Stimulated activated CD4-positive, alpha-beta T cell treated with anti-CD3 and anti-CD28 coated beads, Interleukin-12 subunit alpha, Interleukin-12 subunit beta, amount 100 ng/mL, for 24 hours (primary cell): Measurements from ENCODE around the gene EPHB2.
"Not testable (repeated sequence)": the region's sequence is repeated elsewhere in the genome, so short reads cannot be mapped to it uniquely, and the experiment has no call there.

Source experiments
- DNase-seq, 2 experiments: peaks; one replicate each; pipeline ENCODE4 v3.0.0-alpha.2; 2020; ENCODE audit warnings: low read depth in 2 of 2

The EPHB2 gene

DNA sequence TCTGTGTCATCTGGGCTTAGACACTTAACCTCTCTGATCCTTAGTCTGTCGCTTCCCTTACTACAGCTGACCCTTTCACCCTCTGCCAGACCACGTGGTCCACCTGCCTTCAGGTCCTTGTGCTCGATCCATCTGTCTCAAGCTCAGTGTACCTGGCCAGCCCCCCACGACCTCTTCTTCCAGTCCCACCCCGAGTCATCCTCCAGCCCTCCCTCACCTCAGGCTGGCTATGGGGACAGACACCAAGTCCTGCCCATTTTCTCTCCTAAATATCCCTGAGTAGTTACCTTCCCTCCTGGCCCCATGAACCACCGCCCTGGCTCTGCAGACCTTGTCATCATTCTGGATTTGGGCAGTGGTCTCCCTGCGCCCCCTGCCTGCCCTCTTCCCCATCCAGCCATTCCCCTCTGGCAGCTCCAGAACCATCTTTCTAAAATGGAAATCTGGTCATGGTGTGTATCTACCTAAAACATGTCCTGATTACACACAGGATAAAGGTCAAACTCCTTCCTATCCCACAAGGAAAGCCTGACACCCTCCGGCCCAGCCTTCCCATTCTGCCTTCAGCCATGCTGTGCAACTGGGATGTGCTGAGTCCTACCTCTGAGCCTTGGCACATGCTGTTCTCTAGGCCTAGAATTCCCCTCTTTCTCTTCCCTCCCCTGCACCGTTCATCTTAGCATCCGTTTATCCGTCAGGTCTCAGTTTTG lies 107.6 kb downstream of the EPHB2 start:
- DNase-seq, result no peak

DNA sequence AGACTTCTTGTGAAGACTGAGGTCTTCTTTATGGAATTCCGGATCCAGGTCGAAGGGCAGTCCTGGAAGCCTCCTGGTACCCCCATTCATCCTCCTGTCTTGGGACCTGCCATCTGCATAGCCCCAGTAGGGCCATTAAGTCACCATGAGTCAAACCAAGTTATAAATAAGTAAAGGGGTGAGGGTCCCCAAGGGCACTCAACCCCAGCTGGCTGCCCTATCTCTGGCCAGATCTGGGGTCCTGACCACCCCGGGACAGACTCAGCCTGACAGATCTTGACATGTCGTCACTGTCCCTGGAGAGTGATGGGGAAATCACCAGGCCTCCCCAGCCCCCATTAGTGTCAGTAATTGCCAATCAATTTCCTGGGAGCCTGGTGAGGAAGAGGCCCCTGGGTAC lies 108.7 kb downstream of the EPHB2 start:
- no peak for DNase-seq

DNA sequence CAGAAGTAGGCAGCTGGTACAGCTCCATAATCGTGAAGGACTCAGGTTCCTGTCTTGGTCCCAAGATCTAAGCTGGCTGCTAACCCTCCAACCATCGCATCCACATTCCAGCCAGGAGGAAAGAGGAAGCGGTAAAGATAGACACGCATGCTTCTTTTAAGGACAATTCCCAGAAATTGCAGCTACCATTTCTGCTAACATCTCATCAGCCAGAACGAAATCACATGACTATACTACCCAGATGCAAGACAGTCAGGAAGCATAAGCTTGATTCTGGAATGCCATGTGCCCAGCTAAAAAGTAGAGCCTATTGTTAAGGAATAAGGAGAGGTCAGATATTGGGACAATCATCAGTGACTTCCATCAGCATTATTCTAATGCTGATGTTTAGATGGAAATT lies 110.4 kb downstream of the EPHB2 start:
- no peak for DNase-seq

DNA sequence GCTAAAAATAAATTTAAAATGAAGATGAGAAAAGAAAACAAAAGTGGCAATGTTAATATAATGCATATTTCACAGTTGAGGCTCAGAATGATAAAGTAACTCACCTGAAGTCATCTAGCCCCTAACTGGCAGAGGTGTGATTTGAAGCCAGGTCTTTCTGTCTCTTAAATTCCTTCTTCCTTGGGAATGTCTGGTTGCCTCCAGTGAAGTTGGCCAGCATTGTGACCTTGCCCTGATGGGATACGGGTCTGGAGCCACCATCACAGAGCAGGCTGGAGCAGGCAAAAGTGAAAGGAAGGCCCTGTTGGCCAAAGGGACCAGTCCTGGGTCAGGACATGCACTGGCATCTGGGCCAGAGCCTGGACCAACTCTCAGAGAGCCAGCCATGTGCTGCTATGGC lies 111.7 kb downstream of the EPHB2 start:
- no peak for DNase-seq

DNA sequence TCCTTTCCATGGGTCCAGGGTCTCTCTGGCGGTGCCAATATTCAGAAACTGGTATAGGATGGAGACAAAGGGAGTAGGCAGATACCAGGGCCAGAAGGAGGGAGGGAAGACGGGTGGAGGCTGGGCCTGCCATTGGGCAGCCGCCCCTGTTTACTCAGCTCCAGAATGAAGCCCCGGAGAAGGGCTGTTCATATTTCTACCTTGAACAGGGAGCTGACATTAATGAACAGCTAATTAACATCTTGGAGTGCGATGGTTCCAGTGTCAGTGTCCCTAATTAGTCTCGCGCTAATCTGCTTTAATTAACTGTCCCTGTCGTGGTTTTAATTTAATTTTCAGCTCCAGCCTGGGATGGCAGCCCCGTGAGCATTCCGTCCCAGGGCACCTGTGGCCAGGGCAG lies 113.8 kb downstream of the EPHB2 start:
- DNase-seq, result no peak

DNA sequence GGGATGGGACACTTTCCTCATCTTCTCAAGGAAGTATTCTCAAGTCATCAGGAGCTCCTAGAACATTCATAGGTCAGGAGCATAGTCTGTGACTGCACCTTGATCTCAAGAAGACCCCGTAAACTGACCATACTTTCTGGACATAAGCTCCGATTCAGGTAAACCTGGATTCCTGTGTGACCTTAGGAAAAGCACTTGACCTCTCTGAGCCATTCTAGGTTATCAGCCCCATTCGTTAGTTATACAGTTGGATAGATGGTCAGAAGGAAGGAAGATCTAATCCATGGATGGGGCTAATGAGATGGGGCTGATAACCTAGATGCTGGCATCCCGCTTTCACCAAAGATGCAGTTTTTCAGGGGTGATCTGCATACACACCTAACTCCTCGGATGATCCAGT lies 114.3 kb downstream of the EPHB2 start:
- DNase-seq, result no peak

DNA sequence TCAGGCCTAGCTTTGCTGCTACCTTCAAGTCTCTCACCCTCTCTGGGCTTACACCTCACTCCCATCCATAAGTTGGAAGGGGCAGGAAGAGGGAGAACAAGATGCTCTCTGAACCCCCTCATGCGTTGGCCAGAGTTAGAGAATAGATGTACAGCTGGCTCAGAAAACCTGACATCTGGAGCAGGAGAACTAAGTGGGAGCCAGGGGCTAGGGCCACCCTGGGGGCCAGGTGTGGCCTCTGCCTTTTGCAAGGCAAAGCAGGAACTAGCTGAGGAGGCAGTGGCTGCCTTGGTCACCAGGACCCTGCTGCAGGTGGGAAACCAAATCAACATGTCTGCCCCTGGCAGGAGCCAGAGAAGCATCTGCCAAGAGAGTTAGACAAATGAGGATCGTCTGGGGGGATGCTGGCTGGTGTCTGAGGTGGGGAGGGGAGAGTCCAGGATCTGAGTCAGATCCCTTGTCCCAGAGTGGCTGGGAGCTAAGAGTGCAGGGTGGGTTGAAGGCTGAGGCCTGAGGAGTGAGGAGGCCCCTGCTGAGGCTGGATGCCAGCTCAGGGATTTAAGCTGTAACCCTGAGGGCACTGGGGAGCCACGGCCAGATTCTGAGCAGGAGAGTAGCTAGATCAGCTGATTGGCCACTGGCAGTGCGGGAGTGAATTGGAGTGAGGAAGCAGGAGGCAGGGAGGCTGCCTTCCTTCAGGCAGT lies 115.0 kb downstream of the EPHB2 start:
- DNase-seq, result no peak

DNA sequence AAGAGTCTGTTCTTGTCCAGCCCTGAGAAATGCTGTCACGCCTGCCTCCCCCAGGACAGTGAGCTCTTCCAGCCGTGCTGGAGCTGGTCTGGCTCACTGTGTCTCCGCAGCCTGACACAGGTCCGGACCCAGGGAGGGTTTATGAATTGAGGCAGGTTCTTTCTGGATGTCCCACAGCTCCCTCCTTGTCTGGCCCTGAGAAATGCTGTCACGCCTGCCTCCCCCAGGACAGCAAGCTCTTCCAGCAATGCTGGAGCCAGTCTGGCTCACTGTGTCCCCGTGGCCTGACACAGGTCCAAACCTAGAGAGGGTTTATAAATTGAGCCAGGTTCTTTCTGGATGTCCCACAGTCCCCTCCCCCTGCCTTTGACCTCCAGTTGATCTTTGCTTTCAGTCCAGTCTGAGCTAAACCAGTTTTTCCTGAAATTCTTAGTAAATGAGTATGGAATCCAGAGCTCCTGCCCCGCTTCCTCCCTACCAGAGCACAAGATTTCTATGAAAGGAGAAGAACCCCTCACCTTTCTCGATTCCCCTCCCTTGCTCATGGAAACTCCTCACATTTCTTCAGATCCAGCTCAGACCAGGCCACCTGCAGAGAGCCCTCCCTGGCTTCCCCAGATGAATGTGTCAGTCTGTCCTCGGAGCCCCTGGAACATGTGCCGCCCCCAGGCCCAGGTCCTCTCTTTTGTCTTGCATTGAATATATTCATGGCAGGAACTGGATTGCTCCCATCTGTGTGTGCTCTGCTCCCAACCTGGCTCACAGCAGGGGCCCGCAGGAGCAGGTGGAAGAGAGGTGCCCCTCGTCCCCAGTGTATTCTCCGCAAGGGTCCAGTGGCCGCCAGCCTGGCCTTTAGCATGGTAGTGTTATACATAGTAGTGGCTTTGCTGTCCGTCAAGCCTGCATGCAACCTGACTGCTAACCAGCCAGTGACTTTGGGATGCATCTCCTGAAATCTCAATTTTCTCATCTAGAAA lies 116.3 kb downstream of the EPHB2 start:
- no peak for DNase-seq

DNA sequence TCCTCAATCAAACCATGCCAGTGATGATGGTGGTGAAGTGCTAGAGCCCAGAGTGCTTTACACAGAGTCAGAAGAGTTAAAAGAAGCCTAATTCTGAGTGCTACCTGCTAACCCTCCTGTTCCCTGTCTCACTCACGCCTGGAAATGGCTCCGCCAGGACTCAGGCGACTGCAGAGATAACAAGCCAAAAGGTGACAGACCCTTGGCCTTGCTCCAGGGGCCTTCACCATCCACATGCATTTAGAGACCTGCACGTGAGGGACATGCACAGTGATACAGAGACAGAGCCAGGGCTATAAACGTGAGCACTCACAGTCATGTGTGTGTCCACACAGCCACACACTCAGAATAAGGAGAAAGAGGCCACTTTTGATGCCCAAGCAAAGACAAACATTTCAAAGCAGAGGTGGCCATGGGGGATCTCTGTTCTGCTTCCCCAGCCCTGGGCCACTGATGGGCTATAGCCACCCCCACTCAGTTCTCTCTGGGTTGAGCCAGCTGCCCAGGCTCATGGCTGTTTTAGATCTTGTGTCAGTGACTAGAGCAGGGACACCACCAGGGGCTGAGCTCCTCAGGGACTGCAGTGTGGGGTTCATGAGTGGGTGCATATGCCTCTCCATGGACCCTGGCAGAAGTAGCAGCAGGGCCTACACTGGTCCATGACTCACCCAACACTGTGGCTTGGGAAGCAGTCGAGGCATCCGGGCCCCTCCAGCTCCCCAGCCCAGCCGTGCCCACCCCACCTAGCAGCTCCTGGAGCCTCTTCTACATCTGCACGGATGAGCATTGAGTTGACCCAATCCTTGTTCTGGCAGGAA lies 117.2 kb downstream of the EPHB2 start:
- DNase-seq, result no peak

DNA sequence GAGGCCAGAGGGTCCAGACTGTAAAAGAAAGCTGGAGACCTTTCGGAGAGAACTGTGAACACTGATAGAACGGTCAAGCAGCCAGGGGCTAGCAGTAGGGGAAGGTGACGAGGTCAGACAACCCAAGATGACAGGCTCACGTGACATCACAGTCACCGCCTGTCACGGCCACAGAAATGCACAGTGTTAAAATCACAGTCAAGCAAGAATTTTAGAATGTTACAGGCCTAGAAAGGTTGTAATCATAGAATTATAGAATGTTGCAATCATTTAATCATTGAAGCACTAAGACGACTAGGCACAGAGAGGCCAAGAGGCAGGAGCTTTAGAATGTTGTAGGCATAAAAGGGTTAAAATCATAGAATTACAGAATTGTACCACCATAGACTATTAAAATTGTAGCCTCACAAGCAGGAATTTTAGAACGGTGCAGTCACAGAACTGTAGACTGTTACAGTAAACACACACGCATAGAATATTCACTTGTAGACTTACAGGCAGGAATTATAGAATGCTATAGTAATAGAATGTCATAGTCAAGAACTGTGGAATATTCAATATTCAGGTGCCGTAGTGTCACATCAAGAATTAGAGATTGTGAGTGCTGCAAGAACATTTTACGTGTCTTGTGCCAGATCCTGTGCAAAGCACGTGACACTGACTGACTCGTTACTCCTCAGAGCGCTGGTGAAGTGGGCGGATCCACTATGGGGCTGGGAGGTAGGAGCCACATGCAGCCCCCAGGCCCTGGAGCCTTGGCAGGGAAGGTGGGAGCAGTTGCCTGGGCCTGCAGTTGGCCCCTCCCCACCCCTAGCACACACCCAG lies 118.1 kb downstream of the EPHB2 start:
- DNase-seq, result no peak

DNA sequence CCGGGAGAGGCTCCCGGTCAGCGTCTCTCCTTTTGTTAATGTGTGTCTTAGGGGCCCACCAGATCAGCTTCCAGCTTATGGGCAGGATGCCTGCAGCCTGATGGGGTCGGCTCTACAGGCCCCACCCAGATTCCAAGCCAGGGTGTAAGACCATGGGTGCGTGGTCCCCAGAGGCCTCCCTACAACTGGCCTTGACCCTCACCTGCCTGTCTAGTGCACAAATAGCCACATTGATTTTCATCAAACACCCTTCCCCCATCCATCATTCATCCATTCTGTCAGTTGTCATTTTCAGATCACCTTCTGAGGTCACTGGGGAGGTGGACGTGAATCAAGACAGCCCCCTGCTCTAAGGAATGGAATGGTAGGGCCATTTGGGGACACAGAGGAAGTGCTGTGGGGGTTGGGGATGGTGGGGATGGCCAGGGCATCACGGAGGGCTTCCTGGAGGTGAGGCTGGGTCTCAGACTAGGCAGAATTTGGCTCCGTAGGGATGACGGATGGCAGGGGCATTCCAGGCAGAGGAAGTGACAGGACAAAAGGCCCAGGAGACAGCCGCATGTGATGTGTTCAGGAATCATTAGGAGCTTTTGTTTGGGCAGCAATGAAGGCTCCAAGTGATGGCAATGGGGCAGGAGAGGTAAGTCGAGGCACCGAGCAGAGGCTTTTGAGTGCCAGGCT lies 118.8 kb downstream of the EPHB2 start:
- DNase-seq, result no peak

DNA sequence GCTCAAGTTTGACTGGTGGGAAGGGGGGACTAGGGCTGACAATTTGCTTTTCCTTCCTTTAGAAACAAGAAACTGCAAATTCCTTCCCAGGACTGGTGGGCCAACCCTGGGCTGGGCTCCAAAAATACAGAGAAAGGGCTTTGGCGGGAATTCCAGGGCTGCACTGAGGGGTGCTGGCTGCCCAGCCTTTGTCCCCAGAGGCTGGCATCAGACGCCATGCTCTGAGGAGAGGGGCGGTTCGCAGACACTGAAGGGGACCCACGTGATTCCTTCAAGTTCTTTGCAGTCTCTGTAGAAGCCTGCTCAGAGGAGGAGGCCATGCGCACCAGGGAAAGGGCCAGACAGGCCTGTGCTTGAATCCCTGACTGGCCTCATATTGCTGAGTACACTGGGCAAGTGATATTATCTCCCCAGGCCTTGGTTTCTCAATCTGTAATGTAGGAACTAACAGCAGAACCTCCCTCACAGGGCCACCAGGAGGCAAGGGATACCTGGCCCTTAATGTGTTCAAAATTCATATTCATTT lies 119.5 kb downstream of the EPHB2 start:
- DNase-seq, result no peak

DNA sequence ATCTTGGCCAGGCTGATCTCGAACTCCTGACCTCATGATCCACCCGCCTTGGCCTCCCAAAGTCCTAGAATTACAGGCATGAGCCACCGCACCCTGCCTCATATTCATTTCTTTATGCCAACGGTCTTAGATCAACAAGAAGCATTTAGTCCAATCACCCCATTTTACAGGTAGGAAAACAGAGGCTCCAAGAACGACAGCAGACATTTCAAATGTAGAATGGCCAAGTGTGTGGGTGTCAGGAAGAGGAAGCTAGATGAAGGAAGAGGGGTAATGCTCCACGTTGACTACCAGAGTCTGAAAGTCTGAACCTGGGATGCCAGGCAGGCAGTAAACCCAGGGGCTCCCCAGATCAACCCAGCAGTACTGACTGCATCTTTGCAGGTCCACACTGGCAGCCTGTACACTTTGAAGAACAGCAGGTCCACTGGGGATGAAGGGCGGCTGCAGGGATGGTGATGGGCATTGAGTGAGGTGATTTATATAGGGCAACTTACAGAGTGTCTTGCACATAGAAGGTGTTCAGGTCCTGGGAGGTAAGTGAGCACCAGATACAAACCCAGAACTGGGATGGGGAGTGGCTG lies 120.2 kb downstream of the EPHB2 start:
- DNase-seq, result no peak

DNA sequence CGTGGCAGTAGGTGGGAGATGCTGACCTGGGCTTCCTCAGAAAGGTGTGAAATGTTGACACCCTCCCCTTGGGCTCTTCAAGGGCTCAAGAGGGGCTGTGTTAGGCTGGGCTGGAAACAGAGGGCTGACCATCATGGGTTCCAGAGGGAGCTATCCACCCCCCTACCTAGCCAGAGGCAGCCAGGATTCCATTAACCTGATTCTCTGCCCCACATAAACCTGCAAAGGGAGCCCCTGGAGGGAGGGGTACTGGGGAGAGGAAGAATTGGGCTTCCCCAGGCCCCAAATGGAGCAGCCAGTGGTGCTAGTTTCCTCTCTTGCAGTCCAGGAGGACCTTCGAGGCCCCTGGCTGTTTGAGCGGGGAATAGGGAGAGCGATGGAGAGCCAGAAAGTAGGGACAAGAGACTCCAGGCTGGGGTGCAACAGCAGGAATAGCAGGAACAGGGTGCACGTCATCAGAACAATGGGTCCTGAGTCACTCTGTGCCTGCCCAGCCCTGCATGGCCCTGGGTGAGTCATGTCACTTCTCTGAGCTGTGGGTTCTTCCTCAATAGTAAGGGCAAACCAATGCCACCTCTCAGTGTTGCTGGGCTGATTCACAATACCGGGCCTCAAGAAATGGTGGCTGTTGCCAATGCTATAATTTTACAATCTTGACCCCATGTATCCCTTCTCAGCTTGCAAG lies 121.2 kb downstream of the EPHB2 start:
- DNase-seq, result no peak

DNA sequence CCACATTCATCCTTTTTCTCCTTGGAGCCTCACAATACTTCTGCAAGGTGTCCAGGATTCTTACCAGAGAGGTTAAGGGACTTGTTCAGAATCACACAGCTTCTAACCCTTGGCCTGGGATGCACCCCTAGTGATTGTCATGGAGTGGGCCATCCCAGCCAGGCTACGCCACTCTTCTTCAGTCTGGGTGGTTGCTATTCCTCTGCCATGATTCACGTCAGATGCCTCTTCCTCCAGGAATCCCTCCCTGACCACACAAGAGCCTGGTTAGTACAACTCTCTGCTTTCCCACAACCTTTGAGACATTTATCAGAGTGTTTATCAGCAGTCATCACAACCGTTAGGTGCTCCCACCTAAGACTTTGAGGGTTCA lies 121.8 kb downstream of the EPHB2 start:
- DNase-seq, result no peak

DNA sequence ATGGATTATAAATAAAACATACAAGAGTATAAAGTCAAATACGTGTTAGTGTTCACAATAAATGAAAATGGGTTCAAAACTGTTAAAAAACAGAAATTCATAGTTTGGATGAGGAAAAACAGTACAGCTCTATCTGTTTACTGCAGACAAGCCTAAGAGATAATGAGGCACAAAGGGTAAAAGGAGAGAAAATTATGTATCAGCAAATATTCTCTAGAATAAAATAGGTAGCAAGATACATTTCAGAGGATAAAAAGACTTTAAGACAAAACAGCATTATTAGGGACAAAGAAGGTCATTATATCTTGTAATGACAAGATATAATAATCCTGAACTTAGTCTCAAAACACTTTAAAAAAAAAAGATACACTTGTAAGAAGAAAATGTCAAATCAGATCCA lies 123.1 kb downstream of the EPHB2 start:
- DNase-seq, result no peak

DNA sequence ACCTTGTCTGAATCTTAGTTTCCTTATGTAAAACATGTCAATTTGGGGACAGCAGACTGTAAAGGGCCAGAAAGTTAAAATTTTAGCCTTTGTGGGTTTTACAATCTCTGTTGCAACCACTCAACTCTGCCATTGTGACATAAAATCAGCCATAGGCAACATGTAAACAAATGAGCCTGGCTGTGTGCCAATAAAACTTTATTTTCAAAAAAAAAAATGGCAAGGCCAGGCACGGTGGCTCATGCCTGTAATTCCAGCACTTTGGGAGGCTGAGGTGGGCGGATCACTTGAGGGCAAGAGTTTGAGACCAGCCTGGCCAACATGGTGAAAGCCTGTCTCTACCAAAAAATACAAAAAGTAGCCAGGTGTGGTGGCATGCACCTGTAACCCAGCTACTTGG lies 123.8 kb downstream of the EPHB2 start:
- DNase-seq, result not testable (repeated sequence)

DNA sequence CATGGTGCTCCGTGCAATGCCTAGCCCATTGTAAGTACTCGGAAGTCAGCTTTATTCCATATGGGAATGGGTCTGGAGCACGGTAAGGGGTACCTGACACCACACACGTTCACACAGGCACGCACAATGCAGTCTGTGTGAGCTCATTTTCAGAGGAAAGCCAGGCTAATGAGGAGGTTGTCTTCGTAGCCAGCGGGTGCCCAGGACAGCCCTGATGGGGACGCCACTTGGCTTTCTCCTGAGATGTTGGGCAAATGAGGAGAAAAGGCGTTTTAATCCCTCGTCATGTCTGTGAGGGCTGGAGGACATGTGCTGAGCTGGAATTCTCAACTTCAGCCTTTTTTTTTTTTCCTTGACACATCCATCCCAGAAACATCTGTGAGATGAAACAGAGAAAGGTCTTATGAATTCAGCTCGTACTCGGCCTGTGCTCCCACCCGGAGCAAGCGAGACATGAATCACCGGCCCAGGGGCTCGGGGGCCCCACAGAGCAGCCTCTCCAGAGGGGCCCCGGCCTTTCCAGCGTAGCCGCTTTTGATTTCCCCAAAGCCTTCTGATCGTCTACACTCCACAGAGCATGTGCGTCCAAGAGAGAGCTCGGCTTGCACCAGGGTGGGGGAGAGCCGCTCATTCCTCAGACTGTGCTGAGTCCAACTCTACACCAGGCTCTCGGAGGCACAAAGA lies 125.1 kb downstream of the EPHB2 start:
- no peak for DNase-seq
